HL-60 (cell line): ENCODE measurements around the gene FCGBP.
"Not testable (repeated sequence)": the region's sequence is repeated elsewhere in the genome, so short reads cannot be mapped to it uniquely, and the experiment has no call there.

Experiments
- CTCF ChIP-seq: IDR thresholded peaks from one replicate; pipeline ENCODE4 v1.5.1; 2011; ENCODE audit warnings: low read length, control low read depth, inconsistent platforms; ENCODE audit not compliant: insufficient read depth
- GABPA ChIP-seq: IDR thresholded peaks from 2 replicates; pipeline ENCODE4 v1.6.1; 2012; ENCODE audit warnings: low read depth
- POLR2AphosphoS5 ChIP-seq: IDR thresholded peaks from 2 replicates; pipeline ENCODE4 v1.6.1; 2012; ENCODE audit warnings: low read depth
- SPI1 ChIP-seq: IDR thresholded peaks from 2 replicates; pipeline ENCODE4 v1.6.1; 2012; ENCODE audit warnings: low read depth, mild to moderate bottlenecking, borderline replicate concordance

DNA sequence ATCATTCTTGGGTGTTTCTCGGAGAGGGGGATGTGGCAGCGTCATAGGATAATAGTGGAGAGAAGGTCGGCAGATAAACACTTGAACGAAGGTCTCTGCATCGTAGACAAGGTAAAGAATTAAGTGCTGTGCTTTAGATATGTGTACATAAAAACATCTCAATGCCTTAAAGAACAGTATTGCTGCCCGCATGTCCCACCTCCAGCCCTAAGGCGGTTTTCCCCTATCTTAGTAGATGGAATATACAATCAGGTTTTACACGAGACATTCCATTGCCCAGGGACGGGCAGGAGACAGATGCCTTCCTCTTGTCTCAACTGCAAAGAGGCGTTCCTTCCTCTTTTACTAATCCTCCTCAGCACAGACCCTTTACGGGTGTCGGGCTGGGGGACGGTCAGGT is 25.0 kb upstream of the FCGBP start:
- not testable (repeated sequence) for TF ChIP-seq CTCF, GABPA, POLR2AphosphoS5, SPI1
